ENCODE results near the gene ARRDC2.

The ARRDC2 gene

DNA sequence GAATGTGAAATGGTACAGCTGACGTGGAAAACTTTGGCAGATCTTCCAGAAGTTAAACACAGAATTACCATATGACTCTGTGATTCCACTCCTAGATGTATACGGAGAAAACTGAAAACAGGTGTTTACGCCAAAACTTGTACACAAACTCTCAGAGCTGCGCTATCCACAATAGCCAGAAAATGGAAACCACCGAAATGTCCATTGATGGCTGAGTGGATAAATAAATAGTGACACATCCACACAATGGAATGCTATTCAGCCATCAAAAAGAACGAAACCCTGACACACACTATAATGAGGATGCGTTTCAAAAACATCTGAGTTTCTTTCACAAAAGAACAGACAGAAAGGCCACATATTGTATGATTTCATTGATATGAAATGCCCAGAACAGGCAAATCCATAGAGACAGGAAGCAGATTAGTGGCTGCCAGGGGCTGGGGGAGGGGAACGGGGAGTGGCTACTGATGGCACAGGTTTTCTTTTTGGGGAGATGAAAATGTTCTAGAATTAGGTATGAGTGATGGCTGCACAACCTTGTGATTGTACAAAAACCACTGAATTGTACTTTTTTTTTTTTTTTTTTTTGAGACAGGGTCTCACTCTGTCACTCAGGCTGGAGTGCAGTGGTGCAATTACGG is 45.7 kb downstream of the ARRDC2 start:
- H3K27ac ChIP-seq (ENCODE audit: low read length) = no peak overlapping the region
- no peaks in the 10 kb centered on the region for H3K9me3 ChIP-seq (ENCODE audit: control insufficient read depth, low read depth, low read length)
- H3K36me3 ChIP-seq (ENCODE audit: control insufficient read depth, low read depth, low read length) = no peaks in the 10 kb centered on the region
- no peak overlapping the region for H3K9ac ChIP-seq (ENCODE audit: low read length)
- H3K4me1 ChIP-seq (ENCODE audit: control insufficient read depth, low read depth, low read length) = no peaks in the 10 kb centered on the region
- no peaks in the 10 kb centered on the region for H3K27me3 ChIP-seq (ENCODE audit: control insufficient read depth, insufficient read depth, low read length)
- no peak overlapping the region for H3K4me3 ChIP-seq (ENCODE audit: low read length)

DNA sequence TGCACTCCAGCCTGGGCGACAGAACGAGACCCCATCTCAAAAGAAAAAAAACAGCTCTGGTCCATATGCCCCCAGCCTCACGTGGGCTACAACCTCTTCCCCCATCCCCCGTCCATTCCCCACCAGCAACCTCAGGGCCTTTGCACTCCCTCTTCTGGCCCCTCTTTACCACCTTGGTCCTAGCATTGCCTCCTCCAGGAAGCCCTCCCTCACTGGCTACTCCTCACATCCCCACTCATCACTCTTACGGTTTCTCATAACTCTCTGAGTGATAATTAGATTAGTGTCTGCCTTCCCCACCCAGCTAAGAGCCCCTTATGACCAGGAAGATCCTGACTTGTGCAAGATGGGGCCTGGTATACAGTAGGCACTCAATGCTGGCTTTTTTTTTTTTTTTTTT is 48.0 kb downstream of the ARRDC2 start:
- Histone ChIP-seq H3K9me3 (ENCODE audit: control insufficient read depth, low read depth, low read length) (no peaks in the 10 kb centered on the region), H3K27ac (ENCODE audit: low read length) (no peak overlapping the region), H3K9ac (ENCODE audit: low read length) (no peak overlapping the region), H3K36me3 (ENCODE audit: control insufficient read depth, low read depth, low read length) (no peaks in the 10 kb centered on the region), H3K4me1 (ENCODE audit: control insufficient read depth, low read depth, low read length) (no peaks in the 10 kb centered on the region), H3K4me3 (ENCODE audit: low read length) (no peak overlapping the region), H3K27me3 (ENCODE audit: control insufficient read depth, insufficient read depth, low read length) (no peaks in the 10 kb centered on the region)

DNA sequence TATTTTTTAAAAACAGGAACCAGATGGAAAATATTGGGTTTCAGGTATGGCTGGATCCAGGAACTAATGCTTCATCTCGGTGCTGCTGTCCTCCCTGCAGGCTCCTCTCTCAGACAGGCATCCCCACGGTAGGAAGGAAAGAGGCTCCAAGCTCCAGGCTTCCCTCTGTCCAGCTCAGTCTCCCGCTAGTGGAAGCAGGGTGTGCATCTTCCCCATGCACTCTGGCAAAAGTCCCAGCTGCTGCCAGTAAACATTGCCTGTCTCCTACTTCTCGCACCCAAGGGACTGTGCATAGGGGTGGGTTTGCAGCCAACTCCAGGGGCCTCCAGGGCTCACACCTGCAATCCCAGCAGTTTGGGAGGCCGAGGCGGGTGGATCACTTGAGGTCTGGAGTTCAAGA is 49.6 kb downstream of the ARRDC2 start:
- Histone ChIP-seq H3K27ac (ENCODE audit: low read length) (no peak overlapping the region), H3K27me3 (ENCODE audit: control insufficient read depth, insufficient read depth, low read length) (no peaks in the 10 kb centered on the region), H3K4me1 (ENCODE audit: control insufficient read depth, low read depth, low read length) (no peaks in the 10 kb centered on the region), H3K9ac (ENCODE audit: low read length) (no peak overlapping the region), H3K4me3 (ENCODE audit: low read length) (no peak overlapping the region), H3K9me3 (ENCODE audit: control insufficient read depth, low read depth, low read length) (no peaks in the 10 kb centered on the region), H3K36me3 (ENCODE audit: control insufficient read depth, low read depth, low read length) (no peaks in the 10 kb centered on the region)

DNA sequence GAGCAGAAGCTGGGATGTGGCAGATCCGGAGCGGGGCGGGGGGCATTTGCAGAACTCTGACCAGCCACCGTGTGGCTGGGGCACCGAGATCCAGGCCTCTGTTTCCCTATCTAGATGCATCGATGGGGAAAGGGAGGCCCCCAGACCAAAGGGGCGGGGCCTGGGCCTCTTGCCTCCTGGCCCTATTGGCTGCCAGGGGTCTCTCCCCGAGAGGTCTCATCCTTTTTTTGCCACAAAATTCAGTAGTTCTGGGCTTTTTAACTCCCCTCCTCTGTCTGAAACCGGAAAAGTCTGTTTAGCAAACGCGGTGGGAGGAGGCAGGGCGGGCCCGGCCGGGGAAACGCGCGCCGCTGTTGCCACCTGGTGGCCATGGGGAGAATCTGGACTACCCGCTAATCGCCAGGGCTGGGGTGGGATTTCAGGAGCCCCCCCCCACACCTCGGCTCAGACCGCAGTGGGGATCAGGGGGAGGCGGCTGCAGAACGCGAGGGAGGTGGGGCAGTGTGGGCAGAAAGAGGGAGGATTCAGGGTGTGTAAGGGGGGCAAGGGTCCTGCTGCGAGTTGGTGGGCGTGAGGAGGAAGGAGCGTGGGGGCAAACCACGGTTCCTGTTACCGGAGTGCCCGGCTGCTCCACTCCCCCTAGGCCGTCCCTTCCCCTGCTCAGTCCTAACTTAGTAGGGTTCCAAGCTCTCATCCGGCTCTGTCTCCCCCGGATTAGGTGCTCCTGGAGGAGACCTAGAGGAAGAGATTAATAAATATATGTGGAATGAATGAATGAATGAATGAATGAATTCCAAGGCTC is 50.4 kb downstream of the ARRDC2 start:
- no peaks in the 10 kb centered on the region for H3K9me3 ChIP-seq (ENCODE audit: control insufficient read depth, low read depth, low read length)
- peak overlapping the region; percentile 51 for H3K4me3 ChIP-seq (ENCODE audit: low read length)
- H3K27ac ChIP-seq (ENCODE audit: low read length) = no peak overlapping the region
- no peaks in the 10 kb centered on the region for H3K4me1 ChIP-seq (ENCODE audit: control insufficient read depth, low read depth, low read length)
- no peaks in the 10 kb centered on the region for H3K27me3 ChIP-seq (ENCODE audit: control insufficient read depth, insufficient read depth, low read length)
- no peak overlapping the region for H3K9ac ChIP-seq (ENCODE audit: low read length)
- H3K36me3 ChIP-seq (ENCODE audit: control insufficient read depth, low read depth, low read length) = no peaks in the 10 kb centered on the region

DNA sequence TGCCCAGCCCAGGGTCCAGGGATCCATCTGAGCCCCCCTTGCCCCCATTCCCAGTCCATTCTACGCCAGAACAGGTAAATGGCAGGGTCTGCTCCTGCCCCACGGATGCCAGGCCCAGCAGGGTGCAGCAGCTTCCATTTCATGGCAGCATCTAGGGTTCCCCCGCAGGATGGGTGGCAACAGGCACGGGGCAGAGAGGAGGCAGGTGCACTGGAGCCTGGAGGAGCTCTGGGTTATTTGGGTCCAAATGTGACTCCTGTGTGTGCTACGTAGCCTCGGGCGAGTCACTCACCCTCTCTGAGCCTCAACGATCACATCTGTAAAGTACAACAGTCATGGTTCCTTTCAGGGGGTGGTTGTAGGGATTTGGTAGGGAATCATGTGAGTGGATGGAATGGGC is 51.3 kb downstream of the ARRDC2 start:
- Histone ChIP-seq H3K4me3 (ENCODE audit: low read length) (no peak overlapping the region), H3K9me3 (ENCODE audit: control insufficient read depth, low read depth, low read length) (no peaks in the 10 kb centered on the region), H3K9ac (ENCODE audit: low read length) (no peak overlapping the region), H3K36me3 (ENCODE audit: control insufficient read depth, low read depth, low read length) (no peaks in the 10 kb centered on the region), H3K27me3 (ENCODE audit: control insufficient read depth, insufficient read depth, low read length) (no peaks in the 10 kb centered on the region), H3K4me1 (ENCODE audit: control insufficient read depth, low read depth, low read length) (no peaks in the 10 kb centered on the region), H3K27ac (ENCODE audit: low read length) (no peak overlapping the region)

DNA sequence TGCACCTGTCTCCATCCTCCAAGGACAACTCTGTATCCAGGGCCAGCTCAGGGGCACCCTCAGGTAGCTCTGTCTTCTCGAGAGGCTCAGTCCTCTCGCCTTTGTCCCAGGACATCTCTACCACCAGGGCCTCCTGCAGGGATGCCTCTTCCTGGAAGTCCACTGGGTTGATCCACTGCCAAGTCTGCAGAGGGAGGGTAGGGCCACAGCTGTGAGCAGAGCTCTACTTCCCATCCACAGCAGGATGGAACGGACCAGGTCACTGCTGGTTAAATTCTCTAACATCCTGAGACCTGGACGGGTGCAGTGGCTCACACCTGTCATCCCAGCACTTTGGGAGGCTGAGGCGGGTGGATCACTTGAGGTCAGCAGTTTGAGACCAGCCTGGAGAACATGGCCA is 51.9 kb downstream of the ARRDC2 start:
- Histone ChIP-seq H3K4me1 (ENCODE audit: control insufficient read depth, low read depth, low read length) (no peaks in the 10 kb centered on the region), H3K9me3 (ENCODE audit: control insufficient read depth, low read depth, low read length) (no peaks in the 10 kb centered on the region), H3K27ac (ENCODE audit: low read length) (no peak overlapping the region), H3K36me3 (ENCODE audit: control insufficient read depth, low read depth, low read length) (no peaks in the 10 kb centered on the region), H3K4me3 (ENCODE audit: low read length) (no peak overlapping the region), H3K9ac (ENCODE audit: low read length) (no peak overlapping the region), H3K27me3 (ENCODE audit: control insufficient read depth, insufficient read depth, low read length) (no peaks in the 10 kb centered on the region)

DNA sequence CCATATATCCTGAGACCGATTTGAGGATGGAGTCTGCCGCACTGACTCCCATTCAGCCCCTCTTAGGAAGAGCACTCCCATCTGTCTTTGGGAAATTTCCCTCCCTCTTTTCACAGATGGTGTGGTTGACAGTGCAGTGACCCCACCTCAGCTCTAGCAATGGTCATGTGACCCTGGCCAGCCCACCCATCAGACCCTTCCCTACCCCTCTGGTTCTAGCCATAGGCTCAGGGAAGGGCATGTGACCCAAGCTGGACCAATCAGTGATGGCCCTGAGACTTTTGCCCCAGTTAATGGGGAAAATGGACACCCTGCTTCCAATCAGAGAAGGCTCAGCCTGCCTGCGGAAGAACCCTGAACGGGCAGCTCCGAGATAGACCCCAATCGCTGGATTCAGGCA is 52.5 kb downstream of the ARRDC2 start:
- no peaks in the 10 kb centered on the region for H3K36me3 ChIP-seq (ENCODE audit: control insufficient read depth, low read depth, low read length)
- no peaks in the 10 kb centered on the region for H3K27me3 ChIP-seq (ENCODE audit: control insufficient read depth, insufficient read depth, low read length)
- no peak overlapping the region for H3K27ac ChIP-seq (ENCODE audit: low read length)
- H3K9me3 ChIP-seq (ENCODE audit: control insufficient read depth, low read depth, low read length) = no peaks in the 10 kb centered on the region
- H3K9ac ChIP-seq (ENCODE audit: low read length) = no peak overlapping the region
- H3K4me3 ChIP-seq (ENCODE audit: low read length) = no peak overlapping the region
- H3K4me1 ChIP-seq (ENCODE audit: control insufficient read depth, low read depth, low read length) = no peaks in the 10 kb centered on the region

GRCh38 chr19:18062028-18062427 is 54.1 kb downstream of the ARRDC2 start:
- Histone ChIP-seq H3K4me3 (ENCODE audit: low read length) (no peak overlapping the region), H3K27me3 (ENCODE audit: control insufficient read depth, insufficient read depth, low read length) (no peaks in the 10 kb centered on the region), H3K36me3 (ENCODE audit: control insufficient read depth, low read depth, low read length) (no peaks in the 10 kb centered on the region), H3K4me1 (ENCODE audit: control insufficient read depth, low read depth, low read length) (no peaks in the 10 kb centered on the region), H3K9me3 (ENCODE audit: control insufficient read depth, low read depth, low read length) (no peaks in the 10 kb centered on the region), H3K9ac (ENCODE audit: low read length) (no peak overlapping the region), H3K27ac (ENCODE audit: low read length) (no peak overlapping the region)

DNA sequence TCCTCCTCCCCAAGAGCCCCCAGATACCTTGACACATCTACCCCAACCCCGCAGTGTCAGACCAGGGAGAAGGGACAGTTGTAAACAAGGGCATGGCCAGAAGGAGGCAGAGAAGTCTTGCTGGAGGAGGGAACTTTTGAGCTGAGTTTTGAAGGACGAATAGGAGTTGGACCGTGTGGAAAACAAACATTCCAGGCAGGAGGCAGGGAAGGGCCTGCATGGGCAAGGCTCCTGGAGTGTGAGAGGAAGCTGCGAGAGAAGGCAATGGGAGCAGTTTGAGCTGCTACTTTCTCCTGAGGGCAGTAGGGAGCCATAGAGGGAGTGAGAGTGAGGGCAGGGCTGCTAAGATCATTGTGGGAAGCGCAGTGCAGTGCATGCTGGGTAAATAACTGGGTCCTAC is 55.5 kb downstream of the ARRDC2 start:
- Histone ChIP-seq H3K4me1 (ENCODE audit: control insufficient read depth, low read depth, low read length) (no peaks in the 10 kb centered on the region), H3K9ac (ENCODE audit: low read length) (no peak overlapping the region), H3K4me3 (ENCODE audit: low read length) (no peak overlapping the region), H3K9me3 (ENCODE audit: control insufficient read depth, low read depth, low read length) (no peaks in the 10 kb centered on the region), H3K27me3 (ENCODE audit: control insufficient read depth, insufficient read depth, low read length) (no peaks in the 10 kb centered on the region), H3K27ac (ENCODE audit: low read length) (no peak overlapping the region), H3K36me3 (ENCODE audit: control insufficient read depth, low read depth, low read length) (no peaks in the 10 kb centered on the region)

Measured in iPS-18a (cell line).